Body of pancreas (tissue), 4 donors: Measurements from ENCODE around the gene ARAP1.

Experiments used
- CTCF ChIP-seq, 7 experiments: fragments of 450-650 bp in 4 of 7; fragments of 200-600 bp in 3 of 7; sonication (generic) in 3 of 7; IDR thresholded peaks; one replicate each; pipeline ENCODE4 v1.5.1; 2016 to 2019; ENCODE audit warnings: antibody characterized with exemption in 7 of 7
- POLR2A ChIP-seq, 3 donors: fragments of 450-650 bp; IDR thresholded peaks; one replicate each; pipeline ENCODE4 v1.6.1; 2016; ENCODE audit warnings: antibody characterized with exemption in 3 of 3, mild to moderate bottlenecking in 2 of 3

DNA sequence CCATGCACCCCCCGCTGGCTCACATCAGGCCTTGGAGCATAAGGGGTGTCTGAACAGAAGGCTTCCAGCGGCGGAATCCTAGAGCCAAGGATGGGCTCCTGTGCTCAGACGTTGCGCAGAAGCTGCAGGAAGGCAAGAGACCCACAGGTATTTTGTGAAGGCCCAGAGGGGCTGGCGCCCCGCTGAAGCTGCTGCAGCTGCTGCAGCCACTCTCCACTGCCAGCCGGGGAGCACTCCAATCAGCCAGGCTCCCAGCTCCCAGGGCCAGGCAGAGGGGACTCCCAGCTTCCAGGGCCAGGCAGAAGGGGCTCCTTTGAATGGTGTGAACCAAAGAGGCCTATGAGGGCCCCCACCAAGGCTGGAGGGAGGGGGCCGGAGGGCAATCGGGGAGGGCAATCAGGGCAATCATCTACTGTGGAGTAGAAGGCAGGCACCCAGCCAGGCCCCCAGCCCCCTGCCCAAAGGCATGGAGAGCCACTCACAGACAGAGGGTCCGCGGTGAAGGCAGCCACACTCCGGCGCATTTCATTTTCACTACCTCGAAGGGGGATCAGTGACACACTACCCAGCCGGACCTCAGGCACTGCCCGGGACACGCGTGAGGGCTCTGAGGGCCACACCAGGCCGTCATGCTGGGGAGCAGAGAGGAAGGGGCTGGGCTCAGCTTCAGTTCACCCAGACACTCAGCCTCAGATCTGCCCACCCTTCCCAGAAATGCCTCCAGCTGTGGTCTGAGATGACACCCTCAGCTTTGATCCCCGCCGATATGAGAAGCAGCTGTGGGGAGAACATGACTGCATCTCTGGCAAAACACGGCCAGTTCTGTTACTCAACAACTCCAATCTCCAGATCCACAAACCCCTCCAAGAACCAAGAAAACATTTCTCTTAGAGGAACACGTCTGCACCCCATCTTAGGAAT lies 66.4 kb downstream of the ARAP1 start:
- TF ChIP-seq CTCF (IDR thresholded peaks at IDR 0.05), result no peak
- no peak for TF ChIP-seq POLR2A (IDR thresholded peaks at IDR 0.05)
